Measurements from ENCODE around the gene ATXN7L1.
"Not testable (repeated sequence)": the region's sequence is repeated elsewhere in the genome, so short reads cannot be mapped to it uniquely, and the experiment has no call there.

The ATXN7L1 gene

GRCh38 chr7:105719395-105719794 is 157.0 kb downstream of the ATXN7L1 start:
- ChIA-PET POLR2A (no interaction called here), CTCF (no interaction called here)
- DNase-seq (ENCODE audit: extremely low spot score) = no peak
- TF ChIP-seq, protein P1, sequence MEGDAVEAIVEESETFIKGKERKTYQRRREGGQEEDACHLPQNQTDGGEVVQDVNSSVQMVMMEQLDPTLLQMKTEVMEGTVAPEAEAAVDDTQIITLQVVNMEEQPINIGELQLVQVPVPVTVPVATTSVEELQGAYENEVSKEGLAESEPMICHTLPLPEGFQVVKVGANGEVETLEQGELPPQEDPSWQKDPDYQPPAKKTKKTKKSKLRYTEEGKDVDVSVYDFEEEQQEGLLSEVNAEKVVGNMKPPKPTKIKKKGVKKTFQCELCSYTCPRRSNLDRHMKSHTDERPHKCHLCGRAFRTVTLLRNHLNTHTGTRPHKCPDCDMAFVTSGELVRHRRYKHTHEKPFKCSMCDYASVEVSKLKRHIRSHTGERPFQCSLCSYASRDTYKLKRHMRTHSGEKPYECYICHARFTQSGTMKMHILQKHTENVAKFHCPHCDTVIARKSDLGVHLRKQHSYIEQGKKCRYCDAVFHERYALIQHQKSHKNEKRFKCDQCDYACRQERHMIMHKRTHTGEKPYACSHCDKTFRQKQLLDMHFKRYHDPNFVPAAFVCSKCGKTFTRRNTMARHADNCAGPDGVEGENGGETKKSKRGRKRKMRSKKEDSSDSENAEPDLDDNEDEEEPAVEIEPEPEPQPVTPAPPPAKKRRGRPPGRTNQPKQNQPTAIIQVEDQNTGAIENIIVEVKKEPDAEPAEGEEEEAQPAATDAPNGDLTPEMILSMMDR (IDR thresholded peaks at IDR 0.05; ENCODE audit: control extremely low read depth, extremely low read depth, low read depth, missing control alignments) = no peak

- TF ChIP-seq, protein P1 (IDR thresholded peaks at IDR 0.05; ENCODE audit: control extremely low read depth, extremely low read depth, low read depth, missing control alignments) = no peak
Measured at GRCh38 chr7:105718511-105718925, 157.9 kb downstream of the ATXN7L1 start.

GRCh38 chr7:105715528-105715927 is 160.9 kb downstream of the ATXN7L1 start:
- TF ChIP-seq, protein P1 (IDR thresholded peaks at IDR 0.05; ENCODE audit: control extremely low read depth, extremely low read depth, low read depth, missing control alignments) = no peak
- ChIA-PET CTCF (interaction anchor here (1.3 to 2.1 kb wide), 2 partner anchors 9 to 29 kb away, joined by 3 to 5 read pairs; no protein-coding TSS in a partner anchor), POLR2A (no interaction called here)
- no peak for DNase-seq (ENCODE audit: extremely low spot score)

More at GRCh38 chr7:105718511-105718925, 157.9 kb downstream of the ATXN7L1 start:
- DNase-seq (ENCODE audit: extremely low spot score) = no peak
- ChIA-PET POLR2A (no interaction called here), CTCF (no interaction called here)

DNA sequence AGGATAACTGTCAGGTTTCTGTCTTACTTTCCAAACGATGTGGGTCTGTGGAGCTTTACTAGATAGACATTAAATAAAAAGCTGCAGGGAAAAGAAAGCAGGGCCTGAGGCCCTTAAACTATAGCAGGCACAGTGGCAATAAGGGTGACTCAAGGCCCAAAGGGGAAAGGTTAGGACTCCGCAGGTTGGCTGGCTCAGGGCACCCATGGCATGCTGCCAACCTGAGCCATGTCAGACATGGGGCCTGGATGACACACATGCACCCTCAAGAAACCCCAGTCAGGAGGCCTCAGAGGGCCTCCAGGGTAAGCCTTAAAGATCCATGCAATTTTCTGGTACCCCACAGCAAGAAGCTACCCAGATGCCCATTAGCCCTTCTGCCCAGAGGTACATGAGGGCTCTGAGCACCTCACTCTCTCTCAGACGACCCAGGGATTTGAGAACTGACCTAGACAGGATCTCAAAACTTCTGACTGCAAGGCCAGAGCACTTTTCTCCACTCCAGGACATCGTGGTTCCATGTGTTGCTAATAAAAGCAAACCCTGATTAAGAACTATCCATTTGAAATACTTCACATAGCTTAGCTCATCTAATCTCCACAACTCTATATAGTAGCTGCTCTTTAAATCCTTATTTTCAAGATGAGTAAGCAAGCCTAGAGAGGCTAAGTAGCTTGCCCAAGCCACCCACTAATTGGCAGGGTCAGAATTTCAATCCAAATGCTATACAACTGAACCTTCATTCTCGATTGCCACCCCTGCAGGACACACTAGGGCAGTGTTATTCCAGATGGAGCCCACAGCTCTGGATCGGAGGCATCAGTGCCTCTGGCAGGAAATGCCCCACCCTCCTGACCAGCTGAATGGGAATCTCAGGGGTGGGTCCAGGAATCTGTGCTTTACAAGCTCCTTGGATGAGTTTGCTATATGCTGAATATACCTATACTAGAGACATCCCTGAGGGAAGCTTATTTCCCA is 162.6 kb downstream of the ATXN7L1 start:
- ChIA-PET CTCF (interaction anchor here (1.1 to 2.1 kb wide), 3 partner anchors 11 to 31 kb away, joined by 3 to 5 read pairs (median 3); no protein-coding TSS in a partner anchor), POLR2A (no interaction called here)
- no peak for DNase-seq (ENCODE audit: extremely low spot score)
- TF ChIP-seq, protein P1 (IDR thresholded peaks at IDR 0.05; ENCODE audit: control extremely low read depth, extremely low read depth, low read depth, missing control alignments) = no peak

- no peak for DNase-seq (ENCODE audit: extremely low spot score)
- ChIA-PET CTCF (no interaction called here), POLR2A (no interaction called here)
- TF ChIP-seq, protein P1 (IDR thresholded peaks at IDR 0.05; ENCODE audit: control extremely low read depth, extremely low read depth, low read depth, missing control alignments) = no peak
Measured at GRCh38 chr7:105712877-105713276, 163.5 kb downstream of the ATXN7L1 start.

GRCh38 chr7:105711726-105712402 is 164.5 kb downstream of the ATXN7L1 start:
- TF ChIP-seq, protein P1 (IDR thresholded peaks at IDR 0.05; ENCODE audit: control extremely low read depth, extremely low read depth, low read depth, missing control alignments) = no peak
- no peak for DNase-seq (ENCODE audit: extremely low spot score)
- CTCF ChIA-PET = no interaction called here
- POLR2A ChIA-PET = no interaction called here

- CTCF ChIA-PET; DNase-seq (ENCODE audit: extremely low spot score); POLR2A ChIA-PET: not testable (repeated sequence)
Measured at GRCh38 chr7:105710720-105711119, 165.7 kb downstream of the ATXN7L1 start.

Measured in GM10248 (cell line).